Measurements from ENCODE around the gene ARL15.

- TF ChIP-seq CTCF (conservative IDR thresholded peaks at IDR 0.05; ENCODE audit: low read depth, low read length), result no peak
- no peak for TF ChIP-seq SMC3 (IDR thresholded peaks at IDR 0.05; ENCODE audit: low read depth, low read length)
- TF ChIP-seq RAD21 (IDR thresholded peaks at IDR 0.05; ENCODE audit: low read length), result no peak
- TF ChIP-seq POLR2A (IDR thresholded peaks at IDR 0.05; ENCODE audit: low read depth, low read length), result no peak
- no peak for TF ChIP-seq MAZ (IDR thresholded peaks at IDR 0.05; ENCODE audit: borderline replicate concordance, low read depth, low read length)
These were observed 426.0 kb downstream of the ARL15 start for GRCh38 chr5:53884417-53884816.
